SK-MEL-5 (cell line): ENCODE data around the gene KRT83. TPM values are rescaled to one million over a fixed set of nuclear protein-coding genes. Genes with fewer than 3 reads are reported as not detected.
"Not testable (repeated sequence)": the region's sequence is repeated elsewhere in the genome, so short reads cannot be mapped to it uniquely, and the experiment has no call there.

Source experiments
- DNase-seq: peaks from one replicate; pipeline ENCODE4 v3.0.0-alpha.2; 2016; ENCODE audit warnings: low read depth, low spot score
- in situ Hi-C: cut with HindIII; loops from 2 replicates; pipeline ENCODE4 v1.10.0; 2016; ENCODE audit warnings: low sequenced_read_pairs, high pct_unique_total_duplicates, low pct_unique_long_range_greater_than_20kb
- total RNA-seq: library from RNA; depleted of rRNA; stranded (reverse); fragments of >200 nt; shearing (Covaris generic); gene quantifications from 2 replicates; pipeline ENCODE4 v1.2.3, GENCODE V29; 2014

KRT83 gene
- total RNA-seq, 1 experiment from 2014 or later, result not detected

DNA sequence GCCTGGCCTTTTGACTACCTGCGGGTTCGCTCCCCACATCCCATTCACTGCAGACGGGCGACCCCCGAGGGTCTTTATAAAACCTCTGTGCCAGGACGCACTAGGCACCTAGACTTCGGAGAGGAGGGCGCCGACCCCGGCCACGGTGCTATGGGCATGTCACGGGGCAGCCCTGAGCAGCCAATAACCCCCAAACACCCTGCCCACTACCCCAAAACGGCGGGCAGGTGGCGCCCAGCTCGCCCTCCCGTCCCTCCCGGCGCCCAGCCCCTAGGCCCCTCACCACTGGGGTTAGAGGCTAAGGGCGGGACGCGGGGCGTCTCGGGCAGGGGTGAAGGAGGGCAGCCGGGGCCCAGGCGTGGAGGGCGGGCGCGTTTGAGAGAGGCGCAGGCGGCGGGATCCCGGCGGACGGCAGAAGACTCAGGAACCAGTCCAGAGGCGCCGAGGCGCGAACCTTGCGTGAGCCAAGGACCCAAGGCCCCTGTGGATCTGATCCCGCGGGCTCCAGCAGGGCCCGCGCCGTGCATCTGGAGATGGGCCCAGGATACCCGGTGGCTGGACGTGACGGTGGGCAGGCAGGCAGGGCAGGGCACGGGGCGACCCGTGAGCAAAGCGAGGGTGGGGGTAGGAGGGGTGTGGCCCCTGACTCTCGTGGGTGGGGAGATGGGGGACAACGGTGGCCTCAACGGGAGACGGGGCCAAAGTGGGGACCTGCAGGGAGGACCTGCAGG, 35.0 kb upstream of the KRT83 start:
- in situ Hi-C loops, result no loop called here
- DNase-seq, result no peak

DNA sequence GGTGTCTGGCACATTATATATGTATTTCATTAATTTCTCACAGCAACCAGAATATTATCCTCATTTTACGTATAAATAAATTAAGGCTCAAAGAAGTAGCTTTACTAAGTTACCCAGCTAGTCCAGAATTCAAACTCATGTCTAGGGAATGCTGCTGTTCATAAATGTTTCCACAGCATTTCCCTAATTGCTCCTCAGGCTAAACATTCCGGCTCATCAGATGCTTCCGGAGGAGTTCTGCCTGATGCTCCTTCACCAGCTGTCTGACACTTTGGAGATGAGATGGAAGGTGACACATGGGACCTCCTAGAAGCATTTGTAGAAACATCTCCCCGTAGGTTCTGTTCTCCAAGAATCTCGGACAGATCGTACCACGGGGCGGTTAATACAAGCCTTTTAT, 34.0 kb upstream of the KRT83 start:
- no peak for DNase-seq
- in situ Hi-C loops, result no loop called here

DNA sequence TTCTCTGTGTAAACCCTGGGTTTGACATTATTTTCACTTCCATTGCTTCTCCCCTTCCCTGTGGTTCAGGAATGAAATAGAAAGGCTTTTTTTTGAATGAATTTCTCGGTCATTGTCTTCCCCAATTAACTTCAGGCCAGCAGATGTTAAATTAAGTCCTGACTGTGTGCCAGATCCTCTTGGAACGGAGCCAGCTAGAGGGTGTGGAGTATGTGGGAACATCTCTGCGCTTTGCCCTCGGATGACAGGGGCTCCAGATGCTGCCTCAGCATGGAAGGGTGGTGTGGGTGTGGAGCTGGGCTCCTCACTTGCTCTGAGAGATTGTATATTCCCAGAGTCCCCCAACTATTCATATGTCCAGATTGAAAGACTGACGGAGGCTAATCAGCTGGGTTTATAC, 33.0 kb upstream of the KRT83 start:
- in situ Hi-C loops, result no loop called here

DNA sequence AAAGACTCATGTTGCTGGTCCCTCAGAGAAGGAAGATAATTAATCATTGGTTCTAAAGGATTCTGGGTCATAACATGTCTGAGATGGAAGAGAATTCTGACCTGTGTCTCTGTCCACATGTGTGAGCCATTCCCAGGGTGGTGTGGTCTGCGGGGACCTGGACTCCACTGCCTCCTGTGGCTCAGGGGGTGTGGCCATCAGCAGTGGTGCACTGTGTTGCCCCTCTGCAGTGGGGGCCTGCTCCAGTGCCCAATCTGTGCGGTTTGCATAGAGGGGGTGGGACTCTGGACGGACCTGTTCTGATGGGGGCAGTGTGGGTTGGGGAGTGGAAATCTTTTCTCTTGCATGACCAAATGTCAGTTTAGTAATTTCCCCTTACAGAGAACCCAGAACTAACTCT, 32.6 kb upstream of the KRT83 start:
- in situ Hi-C loops, result no loop called here
- no peak for DNase-seq

More for the DNA sequence above, 33.0 kb upstream of the KRT83 start:
- no peak for DNase-seq

DNA sequence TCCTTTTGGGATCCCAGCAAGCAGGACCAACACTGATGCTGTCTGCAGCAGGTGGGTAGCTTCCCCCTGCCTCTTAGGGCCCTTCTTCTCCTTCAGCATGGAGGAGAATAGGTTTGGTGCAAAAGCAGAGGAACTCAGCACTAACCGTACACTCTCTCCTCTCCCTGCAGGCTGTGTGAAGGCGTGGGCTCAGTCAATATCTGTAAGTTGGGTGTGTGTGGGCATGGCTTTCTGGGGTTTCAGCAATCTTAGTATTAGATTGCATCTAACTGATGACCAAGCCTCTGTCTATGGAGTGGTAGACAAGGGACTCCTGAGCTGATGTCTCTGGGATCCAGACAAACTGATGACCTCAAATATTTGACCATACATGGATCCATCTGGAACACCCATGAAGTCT, 31.8 kb upstream of the KRT83 start:
- in situ Hi-C loops, result no loop called here
- DNase-seq, result no peak

DNA sequence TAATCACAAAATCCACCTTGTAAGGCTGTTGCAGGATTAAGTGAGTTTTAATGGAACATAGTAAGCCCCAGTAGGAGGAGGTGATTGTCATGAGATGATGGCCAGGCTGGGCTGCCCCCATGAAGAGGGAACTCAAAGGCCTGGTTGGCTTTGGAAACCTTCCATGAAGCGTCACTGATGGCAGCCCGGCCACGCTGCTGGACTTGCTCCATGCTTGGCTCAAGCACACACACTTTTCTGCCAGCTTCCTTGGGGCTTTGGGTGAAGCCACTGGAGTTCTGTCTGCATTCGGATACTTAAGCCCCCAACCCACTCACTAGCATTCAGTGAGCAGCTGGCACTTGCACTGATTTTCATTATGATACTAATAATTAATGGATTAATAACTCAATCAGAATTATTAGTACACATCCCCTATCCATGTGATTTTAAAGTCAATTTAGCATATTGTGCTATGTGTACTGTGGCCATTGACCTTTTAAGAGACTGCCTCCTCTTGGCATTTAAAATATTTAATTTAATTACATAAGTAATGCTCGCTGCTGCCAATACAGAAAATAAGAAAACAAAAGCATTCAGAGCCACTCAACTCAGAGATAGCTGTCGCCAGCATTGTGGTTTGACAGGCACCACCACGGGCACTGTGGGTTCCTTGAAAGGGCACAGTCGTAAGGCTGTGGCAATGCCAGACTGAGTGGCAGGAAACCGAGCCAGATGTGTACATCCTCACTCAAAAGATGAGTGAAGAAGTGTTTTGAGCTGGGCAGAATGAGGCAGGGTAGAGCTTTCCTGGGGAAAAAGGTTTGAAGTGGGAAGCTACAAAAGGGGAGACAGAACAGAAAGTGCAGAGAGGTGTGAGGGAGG, 30.2 kb upstream of the KRT83 start:
- in situ Hi-C loops, result no loop called here
- no peak for DNase-seq

DNA sequence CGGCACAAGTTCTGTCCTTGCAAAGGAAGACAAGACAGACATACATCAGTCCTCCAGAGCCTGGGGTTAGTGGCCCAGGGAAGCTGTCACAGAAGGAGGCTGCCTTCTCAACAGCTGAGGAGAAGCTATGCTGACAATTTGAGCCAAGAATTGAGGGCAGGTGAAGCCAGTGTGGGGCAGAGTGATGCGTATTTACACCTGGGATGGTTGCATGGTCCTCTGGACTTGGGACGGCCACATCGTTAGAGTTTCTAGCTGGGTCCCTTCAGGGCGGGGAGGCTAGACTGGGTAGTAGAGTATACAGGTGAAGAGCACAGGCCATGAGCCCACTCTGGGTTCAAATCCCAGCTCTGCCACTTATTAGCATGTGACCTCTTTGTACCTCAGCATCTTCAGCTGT, 29.6 kb upstream of the KRT83 start:
- in situ Hi-C loops, result no loop called here
- DNase-seq, result no peak

DNA sequence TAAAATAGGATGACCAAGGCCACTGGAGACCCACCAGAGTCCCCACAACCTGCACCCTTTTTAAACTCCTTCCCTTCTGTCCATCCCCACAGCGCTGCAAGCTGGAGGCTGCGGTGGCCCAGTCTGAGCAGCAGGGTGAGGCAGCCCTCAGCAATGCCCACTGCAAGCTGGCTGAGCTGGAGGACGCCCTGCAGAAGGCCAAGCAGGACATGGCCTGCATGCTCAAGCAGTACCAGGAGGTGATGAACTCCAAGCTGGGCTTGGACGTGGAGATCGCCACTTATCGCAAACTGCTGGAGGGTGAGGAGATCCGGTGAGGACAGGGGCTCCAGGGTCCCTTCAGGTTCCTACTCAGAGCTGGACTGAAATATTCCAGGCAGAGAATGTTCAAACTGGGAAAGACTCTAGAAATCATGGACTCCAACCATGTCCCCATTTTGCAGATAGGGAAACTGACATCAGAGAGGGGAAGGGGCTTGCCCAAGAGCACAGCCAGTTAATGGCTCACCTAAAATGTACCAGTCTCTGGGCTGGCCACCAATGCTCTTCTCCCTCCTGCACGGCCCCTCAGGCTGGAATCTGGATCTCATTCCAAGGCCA, 28.9 kb upstream of the KRT83 start:
- no peak for DNase-seq
- in situ Hi-C loops, result no loop called here

DNA sequence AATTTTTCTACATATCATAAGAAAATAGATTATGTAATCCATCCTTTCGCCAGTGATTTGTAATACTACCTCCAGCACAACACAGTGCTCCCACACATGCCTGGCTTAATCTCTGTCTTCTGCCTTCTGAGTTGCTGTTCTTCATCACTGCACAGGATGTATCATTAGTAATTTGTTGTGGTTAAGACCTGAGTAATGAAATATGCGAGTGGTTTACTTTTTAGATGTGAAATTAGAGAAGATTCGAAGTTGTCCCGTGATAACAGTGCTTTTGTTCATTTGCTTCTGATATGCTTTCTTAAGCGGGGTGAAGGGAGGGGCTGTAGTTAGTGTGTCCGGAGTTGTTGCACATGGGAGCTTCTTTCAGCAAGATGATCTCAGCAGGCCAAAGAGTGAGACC, 28.0 kb upstream of the KRT83 start:
- DNase-seq, result no peak
- in situ Hi-C loops, result no loop called here

DNA sequence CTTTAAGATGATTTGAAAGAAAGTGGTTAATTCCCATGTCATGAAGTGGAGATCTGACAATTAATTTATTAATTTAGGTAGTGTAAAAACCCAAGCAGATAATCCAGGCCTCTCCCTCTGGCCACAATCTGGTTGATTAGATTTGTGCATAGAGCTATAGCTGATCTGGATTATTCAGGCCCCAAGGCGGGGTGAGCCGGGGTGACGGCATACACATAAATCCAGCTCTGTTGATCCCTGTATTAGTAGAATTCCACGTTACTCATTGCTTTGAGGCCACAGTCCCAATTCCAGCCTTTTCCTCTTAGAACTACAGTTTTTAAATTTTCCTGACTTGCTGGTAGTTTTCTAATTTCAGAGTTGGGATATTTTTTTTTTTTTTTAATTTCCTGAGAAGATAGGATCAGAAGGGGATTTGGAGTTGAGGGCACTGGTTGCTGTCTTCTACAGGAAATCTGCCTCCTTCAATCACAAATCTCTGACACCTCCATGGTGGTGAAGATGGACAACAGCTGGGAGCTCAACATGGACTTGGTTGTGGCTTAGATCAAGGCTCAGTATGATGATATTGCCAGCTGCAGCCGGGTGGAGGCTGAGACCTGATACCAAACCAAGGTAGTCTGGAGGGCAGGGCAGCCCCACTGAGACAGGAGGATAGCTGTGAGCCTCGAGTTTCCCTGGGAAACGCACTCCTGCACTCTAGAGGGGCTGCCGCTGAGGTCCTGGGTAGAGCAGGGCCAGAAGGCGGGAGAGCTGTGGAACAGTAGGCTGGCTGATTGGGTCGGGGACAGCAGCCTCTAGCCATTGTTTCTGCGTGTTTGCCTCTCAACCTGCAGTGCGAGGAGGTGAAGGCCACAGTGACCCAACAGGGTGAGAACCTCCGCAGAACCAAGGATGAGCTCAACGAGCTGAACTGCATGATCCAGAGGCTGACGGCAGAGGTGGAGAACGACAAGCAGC, 26.6 kb upstream of the KRT83 start:
- in situ Hi-C loops, result no loop called here
- DNase-seq, result no peak

DNA sequence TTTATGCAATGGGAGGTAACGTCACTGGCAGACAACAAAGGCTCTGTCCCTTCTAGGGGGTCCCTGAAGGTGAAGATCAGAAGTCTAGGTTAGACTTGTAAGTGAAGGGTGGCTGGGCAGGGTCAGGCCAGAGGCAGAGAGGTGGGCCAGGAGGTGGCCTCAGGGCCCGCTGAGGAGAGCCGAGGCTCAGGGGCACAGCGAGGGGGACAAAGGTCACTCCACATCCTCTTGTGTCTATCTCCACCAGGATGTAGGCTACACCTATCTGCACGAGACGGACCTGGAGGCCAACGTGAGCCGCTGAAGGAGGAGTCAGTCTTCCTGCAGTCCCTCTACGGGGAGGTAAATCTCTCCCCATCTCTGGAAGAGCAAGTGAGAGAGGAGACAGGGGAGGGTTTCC, 25.8 kb upstream of the KRT83 start:
- in situ Hi-C loops, result no loop called here
- no peak for DNase-seq

DNA sequence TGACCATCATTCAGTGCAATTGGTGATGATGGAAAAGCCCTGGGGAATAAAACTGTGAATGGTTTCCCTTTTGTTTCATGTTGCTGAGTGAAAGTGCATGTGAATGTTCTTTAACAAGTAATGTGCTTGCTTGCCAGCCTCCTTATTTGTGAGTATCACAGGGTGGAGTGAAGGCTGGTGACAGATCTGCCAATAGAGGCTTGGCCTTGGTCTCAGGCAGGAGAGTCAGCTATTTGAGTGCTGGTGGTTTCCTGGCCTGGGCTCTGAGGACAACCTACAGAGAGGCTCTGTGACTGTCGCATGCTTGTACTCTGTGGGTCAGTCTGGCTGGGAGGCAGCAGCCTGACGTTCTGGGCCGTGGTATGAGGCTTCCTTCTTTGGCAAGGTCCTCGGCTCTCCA, 25.4 kb upstream of the KRT83 start:
- DNase-seq, result peak; percentile 13
- in situ Hi-C loops, result no loop called here

DNA sequence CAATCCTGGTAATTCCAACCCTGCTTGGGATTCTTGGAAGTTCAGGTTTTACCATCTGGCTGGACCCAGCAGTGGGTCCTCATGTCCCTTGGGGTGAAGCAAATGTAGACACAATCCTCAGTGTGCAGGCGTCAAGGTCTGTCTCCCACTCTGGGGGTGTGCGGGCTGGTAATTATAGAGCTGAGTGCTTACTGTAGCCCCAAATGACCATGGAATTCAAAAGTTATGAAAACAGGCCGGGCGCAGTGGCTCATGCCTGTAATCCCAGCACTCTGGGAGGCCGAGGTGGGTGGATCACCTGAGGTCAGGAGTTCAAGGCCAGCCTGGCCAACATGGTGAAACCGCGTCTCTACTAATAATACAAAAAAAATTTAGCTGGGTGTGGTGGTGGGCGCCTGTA, 23.8 kb upstream of the KRT83 start:
- DNase-seq, in situ Hi-C loops: not testable (repeated sequence)

DNA sequence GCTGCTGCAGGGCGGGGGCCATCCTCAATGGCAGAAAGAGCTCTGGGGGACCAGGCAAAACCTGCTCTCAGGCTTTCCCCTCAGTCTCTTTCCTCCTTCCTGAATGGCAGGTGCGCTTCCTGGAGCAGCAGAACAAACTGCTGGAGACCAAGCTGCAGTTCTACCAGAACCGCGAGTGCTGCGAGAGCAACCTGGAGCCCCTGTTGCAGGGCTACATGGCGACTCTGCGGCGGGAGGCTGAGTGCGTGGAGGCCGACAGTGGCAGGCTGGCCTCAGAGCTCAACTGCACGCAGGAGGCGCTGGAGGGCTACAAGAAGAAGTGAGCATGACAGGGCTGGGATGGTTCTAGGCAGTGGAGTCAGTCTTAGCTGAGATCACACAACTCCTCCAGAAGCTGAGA, 22.9 kb upstream of the KRT83 start:
- in situ Hi-C loops, result no loop called here
- no peak for DNase-seq

DNA sequence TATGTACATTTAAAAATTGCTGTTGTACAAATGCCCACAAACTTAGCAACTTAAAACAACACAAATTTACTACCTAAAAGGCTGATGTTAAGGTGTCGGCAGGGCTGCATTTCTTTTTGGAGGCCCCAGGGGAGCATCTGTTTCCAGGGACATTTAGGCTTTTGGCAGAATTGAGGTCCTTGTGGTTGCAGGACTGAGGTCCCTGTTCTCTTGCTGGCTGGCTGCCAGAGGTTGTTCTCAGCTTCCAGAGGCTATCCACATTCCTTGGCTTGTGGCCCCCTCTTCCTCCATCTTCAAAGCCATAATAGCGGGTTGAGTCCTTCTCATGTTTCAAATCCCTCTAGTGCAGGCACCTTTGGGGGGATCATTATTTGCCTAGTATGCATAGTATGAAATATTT, 22.4 kb upstream of the KRT83 start:
- in situ Hi-C loops, result no loop called here
- no peak for DNase-seq

DNA sequence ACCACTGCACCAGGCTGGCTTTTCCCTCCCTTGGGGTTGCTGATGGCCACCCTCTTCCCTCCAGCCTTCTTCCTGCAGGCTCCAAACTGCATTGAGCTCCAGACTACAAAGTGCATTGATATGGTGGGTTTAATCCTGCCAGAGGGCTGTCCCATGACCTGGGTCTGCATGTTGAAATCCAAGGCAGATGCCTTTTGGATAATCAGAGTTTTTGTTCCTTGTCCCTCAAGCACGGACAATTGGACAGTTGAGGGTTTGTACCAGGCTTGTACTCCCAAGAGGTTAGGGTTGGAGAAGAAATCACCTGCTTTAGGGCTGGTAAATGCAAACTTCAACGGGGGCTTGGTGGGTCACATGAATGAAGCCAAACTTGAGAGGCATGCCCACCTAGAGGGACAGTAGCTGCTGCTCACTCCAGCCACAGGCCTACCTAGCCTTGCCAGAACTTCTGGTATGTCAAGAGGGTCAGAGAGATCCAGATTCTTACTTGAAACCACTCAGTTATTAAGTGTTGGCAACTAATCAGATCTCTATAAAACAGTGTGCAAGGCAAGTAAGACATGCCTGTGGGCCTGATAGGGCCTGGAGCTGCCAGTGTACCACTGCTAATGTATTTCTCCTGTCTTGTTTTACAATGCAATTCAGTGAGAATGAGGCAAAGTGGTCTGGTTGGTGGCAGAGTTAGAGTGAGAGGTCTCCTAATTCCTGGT, 21.7 kb upstream of the KRT83 start:
- in situ Hi-C loops, result no loop called here
- peak; percentile 91 for DNase-seq

DNA sequence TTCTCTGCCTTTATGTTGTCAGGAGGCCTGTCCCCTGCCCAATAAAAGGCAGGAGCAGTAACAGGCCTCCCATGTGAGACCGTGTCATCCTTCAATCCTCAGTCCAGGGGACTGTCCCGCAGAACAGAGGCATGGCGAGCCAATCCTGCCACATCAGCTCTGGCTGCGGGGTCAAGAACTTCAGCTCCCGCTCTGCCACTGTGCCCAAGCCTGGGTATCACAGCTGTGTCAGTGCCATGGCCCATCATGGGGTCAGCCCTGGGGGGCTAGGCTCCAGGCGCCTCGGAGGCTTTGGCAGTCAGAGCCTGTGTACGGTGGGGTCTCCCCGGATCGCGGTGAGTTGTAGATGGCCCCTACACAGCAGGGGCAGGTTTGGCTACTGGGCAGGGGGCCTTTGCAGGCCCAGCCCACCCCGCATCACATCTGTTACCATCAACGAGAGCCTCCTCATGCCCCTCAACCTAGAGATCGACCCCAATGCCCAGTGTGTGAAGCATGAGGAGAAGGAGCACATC, 19.9 kb upstream of the KRT83 start:
- in situ Hi-C loops, result no loop called here
- no peak for DNase-seq
